Measurements from ENCODE around the gene GCM1. TPM values are rescaled to one million over a fixed set of nuclear protein-coding genes. Genes with fewer than 3 reads are reported as not detected.

GCM1 gene, protein sequence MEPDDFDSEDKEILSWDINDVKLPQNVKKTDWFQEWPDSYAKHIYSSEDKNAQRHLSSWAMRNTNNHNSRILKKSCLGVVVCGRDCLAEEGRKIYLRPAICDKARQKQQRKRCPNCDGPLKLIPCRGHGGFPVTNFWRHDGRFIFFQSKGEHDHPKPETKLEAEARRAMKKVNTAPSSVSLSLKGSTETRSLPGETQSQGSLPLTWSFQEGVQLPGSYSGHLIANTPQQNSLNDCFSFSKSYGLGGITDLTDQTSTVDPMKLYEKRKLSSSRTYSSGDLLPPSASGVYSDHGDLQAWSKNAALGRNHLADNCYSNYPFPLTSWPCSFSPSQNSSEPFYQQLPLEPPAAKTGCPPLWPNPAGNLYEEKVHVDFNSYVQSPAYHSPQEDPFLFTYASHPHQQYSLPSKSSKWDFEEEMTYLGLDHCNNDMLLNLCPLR
- total RNA-seq: not detected in 2 replicates

DNA sequence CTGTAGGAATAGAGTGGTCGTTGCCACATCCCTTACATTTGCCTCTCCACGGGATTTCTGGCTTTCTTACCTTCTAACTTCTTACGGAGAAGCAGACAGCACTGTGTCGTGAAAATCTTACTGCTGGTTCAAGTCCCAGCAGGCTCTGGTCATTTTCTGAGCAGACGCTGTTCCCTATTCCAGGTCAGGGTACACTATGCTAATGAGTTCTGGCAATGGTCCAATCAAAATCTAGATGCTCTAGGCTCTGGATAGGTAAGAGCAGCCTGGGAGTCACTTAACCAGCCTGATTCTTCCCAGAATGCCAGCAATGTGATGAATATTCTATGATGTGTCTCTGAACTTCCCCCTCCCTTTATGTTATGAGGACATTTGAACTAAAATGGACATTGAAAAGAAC, at the start of gene GCM1:
Gene GCM1 (minus strand): TSS at position 158 of the 400 bp plus-strand sequence. CDS start 3,209 bp downstream, outside the sequence.

Other genes with a start within 250 kb of the GCM1 start
- gene GSTA3, start 239.1 kb downstream of the GCM1 start, total RNA-seq: not detected in 2 replicates
- 64.0 and 65.0 TPM in 2 replicates for gene GSTA4, start 153.6 kb downstream of the GCM1 start, total RNA-seq
- 10.7 TPM in 2 replicates for gene CILK1, start 87.0 kb downstream of the GCM1 start, total RNA-seq
- 17.8 and 20.2 TPM in 2 replicates for gene FBXO9, start 83.4 kb downstream of the GCM1 start, total RNA-seq
- 59.5 and 63.5 TPM in 2 replicates for gene ELOVL5, start 200.1 kb upstream of the GCM1 start, total RNA-seq